Stomach (tissue), 9 donors: Measurements from ENCODE around the gene GADL1. TPM values are rescaled to one million over a fixed set of nuclear protein-coding genes. Genes with fewer than 3 reads are reported as not detected.

Experiments
- DNase-seq, 2 donors: peaks; one replicate each; pipeline versions ENCODE4 v3.0.0 to v3.0.0-alpha.2; 2013 to 2019
- H3K27ac ChIP-seq, 5 donors: fragments of 200-600 bp in 4 of 5; sonication (generic) in 4 of 5; one replicate each; pipeline ENCODE4 v1.5.1; 2013 to 2019; ENCODE audit warnings: mild to moderate bottlenecking in 1 of 5, moderate library complexity in 1 of 5
- H3K27me3 ChIP-seq, 3 donors: fragments of 200-600 bp; sonication (generic); one replicate each; pipeline ENCODE4 v1.5.1; 2017 to 2019; ENCODE audit warnings: mixed run types in 1 of 3
- H3K36me3 ChIP-seq, 4 donors: fragments of 200-600 bp; sonication (generic); 1 replicate in 3 of 4; 2 replicates in 1 of 4; pipeline ENCODE4 v1.5.1; 2016 to 2019
- H3K4me1 ChIP-seq, 4 donors: fragments of 200-600 bp; sonication (generic); one replicate each; pipeline ENCODE4 v1.5.1; 2016 to 2019
- H3K4me3 ChIP-seq, 4 donors: fragments of 200-600 bp; sonication (generic) in 3 of 4; one replicate each; pipeline ENCODE4 v1.5.1; 2016 to 2019; ENCODE audit warnings: mild to moderate bottlenecking in 1 of 4
- H3K9me3 ChIP-seq, 4 donors: fragments of 200-600 bp; sonication (generic); one replicate each; pipeline ENCODE4 v1.5.1; 2016 to 2019
- CTCF ChIP-seq, 7 experiments: fragments of 450-650 bp in 4 of 7; fragments of 200-600 bp in 3 of 7; sonication (generic) in 3 of 7; IDR thresholded peaks; one replicate each; pipeline ENCODE4 v1.5.1; 2016 to 2019; ENCODE audit warnings: antibody characterized with exemption in 7 of 7, control low read depth in 2 of 7, mild to moderate bottlenecking in 1 of 7
- EP300 ChIP-seq: sonication (generic); formaldehyde crosslinking; IDR thresholded peaks from one replicate; pipeline ENCODE4 v1.6.1; 2017; ENCODE audit warnings: antibody characterized with exemption
- POLR2A ChIP-seq, 4 donors: fragments of 450-650 bp; IDR thresholded peaks; one replicate each; pipeline ENCODE4 v1.6.1; 2016; ENCODE audit warnings: antibody characterized with exemption in 4 of 4, control low read depth in 2 of 4, mild to moderate bottlenecking in 1 of 4, moderate library complexity in 1 of 4
- POLR2AphosphoS5 ChIP-seq, 3 donors: sonication (generic); formaldehyde crosslinking; IDR thresholded peaks; one replicate each; pipeline ENCODE4 v1.6.1; 2016; ENCODE audit warnings: antibody characterized with exemption in 3 of 3
- WGBS, 5 donors: extraction: QIAGEN DNeasy Blood & Tissue Kit in 3 of 5; methylation state at CpG; one replicate each; pipeline versions ENCODE4 v1.1.5 to v1.1.7; 2013 to 2018; 5-methylcytosine and 5-hydroxymethylcytosine counted together
- intact Hi-C: fragments of 100-400 bp; cut with DNase I; formaldehyde crosslinking; loops from one replicate; pipeline ENCODE4 v1.15.1; 2023; ENCODE audit warnings: low total_unique reads
- polyA plus RNA-seq, 3 donors: library from polyadenylated mRNA; stranded (reverse); fragments of 200-250 nt; gene quantifications; one replicate each; pipeline ENCODE4 v1.2.3, GENCODE V29; 2013
- total RNA-seq, 5 donors: library from RNA; depleted of rRNA; stranded (reverse); fragments of >200 nt; gene quantifications; one replicate each; pipeline versions ENCODE4 v1.1.0 to v1.2.3, GENCODE V29; 2014 to 2016
- donor health status: healthy with polysubstance abuse.
- donor health status: Bipolar disorder and iron deficiency.
- donor health status: healthy.

Gene GADL1
- total and polyA plus RNA-seq, 8 donors, result 0.03 to 0.73 TPM; not detected in 6

DNA sequence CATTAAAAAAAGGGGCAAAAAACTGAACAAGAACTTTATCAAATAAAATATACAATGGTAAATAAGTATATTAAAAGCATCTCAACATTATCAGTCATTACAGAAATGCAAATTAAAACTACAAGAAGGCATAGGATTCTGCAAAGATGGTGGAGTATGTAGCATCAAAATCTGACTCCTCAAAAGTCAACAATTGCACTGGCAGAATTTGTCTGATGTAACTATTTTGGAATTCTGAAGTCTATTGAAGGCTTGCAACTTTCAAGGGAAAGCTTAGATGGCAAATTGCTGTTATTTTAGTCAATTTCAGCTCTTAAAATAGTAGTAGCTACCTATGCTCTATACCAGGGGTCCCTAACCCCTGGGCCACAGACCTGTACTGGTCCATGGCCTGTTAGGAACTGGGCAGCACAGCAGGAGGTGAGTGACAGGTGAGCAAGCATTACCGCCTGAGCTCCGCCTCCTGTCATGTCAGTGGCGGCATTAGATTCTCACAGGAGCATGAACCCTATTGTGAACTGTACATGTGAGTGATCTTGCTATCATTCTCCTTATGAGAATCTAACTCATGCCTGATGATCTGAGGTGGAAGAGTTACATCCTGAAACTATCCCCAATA, 180.5 kb downstream of the GADL1 start:
- Histone ChIP-seq H3K9me3 (no peaks in the 10 kb centered on the region), H3K27me3 (no peaks in the 10 kb centered on the region), H3K27ac (no peak overlapping the region), H3K4me3 (no peak overlapping the region), H3K4me1 (no peaks in the 10 kb centered on the region), H3K36me3 (no peaks in the 10 kb centered on the region)
- no peak for DNase-seq
- no peak for TF ChIP-seq POLR2AphosphoS5 (IDR thresholded peaks at IDR 0.05)
- no peak for TF ChIP-seq EP300
- intact Hi-C loops, result no loop called here
- 89 to 100% (median 98%) methylated on average over 3 of the region's 3 CpGs for WGBS, 5 donors

GRCh38 chr3:30712991-30713390, 181.5 kb downstream of the GADL1 start:
- intact Hi-C loops, result no loop called here
- DNase-seq, result no peak

GRCh38 chr3:30711867-30712266, 182.6 kb downstream of the GADL1 start:
- 83 to 94% (median 93%) methylated on average over 2 of the region's 2 CpGs for WGBS, 5 donors

More at GRCh38 chr3:30712991-30713390, 181.5 kb downstream of the GADL1 start:
- Histone ChIP-seq H3K9me3 (no peaks in the 10 kb centered on the region), H3K27me3 (no peaks in the 10 kb centered on the region), H3K4me3 (no peak overlapping the region), H3K36me3 (no peaks in the 10 kb centered on the region), H3K27ac (no peak overlapping the region), H3K4me1 (no peaks in the 10 kb centered on the region)
- no peak for TF ChIP-seq POLR2AphosphoS5 (IDR thresholded peaks at IDR 0.05)
- no peak for TF ChIP-seq CTCF (IDR thresholded peaks at IDR 0.05)
- no peak for TF ChIP-seq EP300
- TF ChIP-seq POLR2A (IDR thresholded peaks at IDR 0.05), result no peak
- 60 to 82% (median 74%) methylated on average over 4 of the region's 4 CpGs for WGBS, 5 donors

GRCh38 chr3:30711151-30711550, 183.3 kb downstream of the GADL1 start:
- Histone ChIP-seq H3K9me3 (no peaks in the 10 kb centered on the region), H3K36me3 (no peaks in the 10 kb centered on the region), H3K4me3 (no peak overlapping the region), H3K27me3 (no peaks in the 10 kb centered on the region), H3K27ac (no peak overlapping the region), H3K4me1 (no peaks in the 10 kb centered on the region)
- no peak for DNase-seq
- no peak for TF ChIP-seq CTCF (IDR thresholded peaks at IDR 0.05)
- no peak for TF ChIP-seq POLR2AphosphoS5 (IDR thresholded peaks at IDR 0.05)
- no peak for TF ChIP-seq POLR2A (IDR thresholded peaks at IDR 0.05)
- TF ChIP-seq EP300, result no peak
- intact Hi-C loops, result no loop called here

More at GRCh38 chr3:30711867-30712266, 182.6 kb downstream of the GADL1 start:
- H3K9me3 ChIP-seq, result no peaks in the 10 kb centered on the region
- no peak overlapping the region for H3K4me3 ChIP-seq
- H3K27ac ChIP-seq, result no peak overlapping the region
- no peaks in the 10 kb centered on the region for H3K36me3 ChIP-seq
- no peaks in the 10 kb centered on the region for H3K27me3 ChIP-seq
- TF ChIP-seq CTCF (IDR thresholded peaks at IDR 0.05) (no peak), POLR2A (IDR thresholded peaks at IDR 0.05) (no peak), EP300 (no peak), POLR2AphosphoS5 (IDR thresholded peaks at IDR 0.05) (no peak)
- no peak for DNase-seq
- no peaks in the 10 kb centered on the region for H3K4me1 ChIP-seq
- intact Hi-C loops, result no loop called here

DNA sequence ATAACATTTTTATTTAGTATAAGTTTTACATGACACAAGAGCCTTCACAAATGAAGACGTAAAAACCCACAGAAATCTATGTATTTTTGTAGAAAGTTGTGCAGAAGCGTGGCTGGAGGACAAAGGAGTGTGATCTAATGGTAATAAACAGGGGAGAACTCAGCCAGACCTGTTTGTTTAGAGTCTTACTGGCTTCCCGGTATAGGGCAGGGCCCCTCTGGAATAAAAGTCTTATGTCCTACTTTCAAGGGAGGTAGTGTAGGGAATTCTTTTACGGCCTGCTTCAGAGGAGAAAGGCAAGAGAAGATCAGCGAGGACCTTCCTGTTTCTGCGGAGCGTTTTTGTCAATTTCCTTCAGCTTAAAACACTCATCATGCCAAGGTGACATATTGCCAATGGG, 184.4 kb downstream of the GADL1 start:
- Histone ChIP-seq H3K27me3 (no peaks in the 10 kb centered on the region), H3K4me1 (no peaks in the 10 kb centered on the region), H3K36me3 (no peaks in the 10 kb centered on the region), H3K27ac (no peak overlapping the region), H3K4me3 (no peak overlapping the region), H3K9me3 (no peaks in the 10 kb centered on the region)
- TF ChIP-seq CTCF (IDR thresholded peaks at IDR 0.05) (no peak), POLR2AphosphoS5 (IDR thresholded peaks at IDR 0.05) (no peak), EP300 (no peak), POLR2A (IDR thresholded peaks at IDR 0.05) (no peak)
- no peak for DNase-seq
- intact Hi-C loops, result no loop called here
- WGBS, 5 donors, result 77 to 83% (median 81%) methylated on average over 7 of the region's 7 CpGs
